DMS153 treated with DMSO at 0.1 percent for 48 hours (cell line): Measurements from ENCODE around the gene AKR1C1.
A peak's percentile ranks its signal among the peaks of the same experiment; 100 is the strongest.
"Not testable (repeated sequence)": the region's sequence is repeated elsewhere in the genome, so short reads cannot be mapped to it uniquely, and the experiment has no call there.

Experiments used
- DNase-seq: peaks from one replicate; lab custom pipeline; 2025; ENCODE audit not compliant: unreplicated experiment; lab: John Stamatoyannopoulos, UW

The AKR1C1 gene

DNA sequence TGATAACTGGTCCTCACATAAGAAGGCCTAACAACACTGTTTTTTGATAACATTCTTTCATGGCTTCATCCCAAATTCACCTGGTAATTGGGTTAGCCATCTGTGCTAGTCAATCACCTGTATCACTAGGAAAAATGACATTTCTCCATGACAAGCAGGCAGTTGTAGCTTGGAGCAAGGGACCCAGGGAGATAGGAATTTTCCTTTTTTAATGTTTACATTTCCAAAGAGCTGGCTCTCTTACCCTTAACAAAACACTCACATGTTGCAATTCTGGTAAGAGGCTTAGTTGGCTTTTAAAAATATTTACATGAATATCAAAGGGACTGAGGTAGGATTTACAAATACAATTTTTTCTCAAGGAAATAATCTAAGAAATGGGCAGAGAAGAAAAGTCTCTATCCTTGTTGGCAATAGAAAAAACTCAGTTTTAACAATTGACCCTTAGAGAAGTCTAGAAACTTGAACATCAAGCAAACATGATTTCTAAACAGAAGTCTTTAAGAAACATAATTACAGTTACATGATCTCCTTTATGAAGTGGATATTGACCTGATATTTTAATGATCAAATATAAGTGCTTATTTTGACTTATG, 16.1 kb upstream of the AKR1C1 start:
- no peak for DNase-seq

DNA sequence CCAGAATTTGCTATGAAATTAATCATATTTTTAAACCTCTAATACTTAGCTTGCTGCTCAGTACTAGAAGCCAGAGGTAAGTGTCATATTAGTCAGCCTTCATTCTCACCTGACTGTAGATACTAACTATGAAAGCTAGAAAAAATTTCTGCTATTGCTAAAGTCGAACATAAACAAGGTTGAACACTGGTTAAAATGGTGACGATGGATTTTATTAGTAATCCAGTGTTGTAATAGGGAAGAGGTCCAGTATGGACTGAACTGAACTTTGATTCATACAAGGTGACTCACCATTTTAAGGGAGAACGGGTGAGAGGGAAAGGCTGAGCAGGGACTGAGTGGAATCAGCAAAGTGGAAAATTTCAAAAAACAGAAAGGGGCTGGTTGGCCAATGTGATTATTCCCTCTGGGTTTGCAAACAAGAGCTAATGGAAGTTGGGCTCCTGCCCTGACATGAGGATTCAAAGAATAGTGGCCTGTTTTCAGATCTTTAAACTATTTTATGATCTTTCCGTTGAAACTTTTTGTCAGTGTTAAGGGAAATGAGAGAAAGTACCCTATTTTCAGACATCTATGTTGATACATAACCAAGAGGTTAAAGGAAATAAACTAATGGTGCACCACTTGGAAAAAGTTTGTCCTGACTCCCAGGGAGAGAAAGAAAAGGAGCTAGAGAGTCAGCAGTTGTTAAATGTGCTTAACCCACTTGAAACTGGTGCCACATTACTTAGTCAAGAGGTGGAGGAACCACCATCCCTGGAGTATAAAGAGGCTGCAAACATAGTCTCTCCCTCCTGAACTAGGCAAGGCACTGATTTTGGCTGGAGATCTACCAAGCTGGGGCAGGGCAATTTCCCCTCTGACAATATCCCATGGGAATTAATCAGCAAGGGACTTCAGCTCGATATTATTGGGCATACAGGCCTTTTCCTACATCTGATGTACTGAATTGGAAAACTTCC, 15.3 kb upstream of the AKR1C1 start:
- no peak for DNase-seq

DNA sequence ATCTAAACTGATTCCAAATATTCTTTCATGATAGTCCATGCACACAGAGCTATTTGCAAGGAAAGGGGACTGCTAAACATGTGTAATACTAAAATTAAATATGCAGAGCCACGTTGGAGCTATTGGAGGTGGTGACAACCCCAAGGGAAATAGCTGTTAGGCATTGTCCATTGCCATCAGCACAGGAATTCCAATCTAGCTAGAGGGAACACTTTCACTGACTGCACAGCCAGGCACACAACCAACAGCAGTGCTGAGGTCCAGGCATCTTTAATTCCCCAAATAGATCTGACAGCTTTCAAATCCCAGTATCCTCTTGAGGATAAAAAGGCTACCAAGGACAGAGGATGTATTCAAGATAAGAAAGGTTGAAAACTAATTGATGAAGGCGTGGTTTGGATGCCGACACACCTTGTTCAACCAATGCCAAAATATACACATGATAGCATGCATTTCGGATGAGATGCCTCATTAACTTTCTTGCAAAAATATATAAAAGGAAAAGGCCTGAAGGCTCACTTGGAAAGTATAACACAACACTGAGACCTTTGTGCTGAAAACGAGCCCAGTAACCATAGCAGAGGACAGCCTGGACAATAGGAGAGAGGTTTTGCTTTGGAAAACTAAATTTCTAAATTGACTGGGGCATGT, 11.6 kb upstream of the AKR1C1 start:
- DNase-seq: not testable (repeated sequence)

DNA sequence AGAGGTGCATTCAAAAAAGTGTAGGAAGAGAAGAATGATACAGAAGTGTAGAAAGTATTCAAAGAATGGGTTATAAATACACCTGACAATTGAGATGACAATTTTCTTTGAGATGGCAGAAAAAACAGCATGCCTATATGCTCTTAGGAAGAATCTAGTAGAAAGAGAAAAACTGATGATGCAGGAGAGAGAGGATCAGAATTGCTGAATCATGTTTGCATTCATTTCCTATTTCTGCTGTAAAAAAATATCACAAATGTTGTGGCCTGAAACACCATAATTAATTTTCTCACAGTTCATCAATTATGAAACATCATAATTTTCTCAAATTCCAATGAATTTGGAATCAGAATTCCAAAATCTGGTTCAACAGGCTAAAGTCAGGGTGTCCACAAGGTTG, 9.8 kb upstream of the AKR1C1 start:
- no peak for DNase-seq

DNA sequence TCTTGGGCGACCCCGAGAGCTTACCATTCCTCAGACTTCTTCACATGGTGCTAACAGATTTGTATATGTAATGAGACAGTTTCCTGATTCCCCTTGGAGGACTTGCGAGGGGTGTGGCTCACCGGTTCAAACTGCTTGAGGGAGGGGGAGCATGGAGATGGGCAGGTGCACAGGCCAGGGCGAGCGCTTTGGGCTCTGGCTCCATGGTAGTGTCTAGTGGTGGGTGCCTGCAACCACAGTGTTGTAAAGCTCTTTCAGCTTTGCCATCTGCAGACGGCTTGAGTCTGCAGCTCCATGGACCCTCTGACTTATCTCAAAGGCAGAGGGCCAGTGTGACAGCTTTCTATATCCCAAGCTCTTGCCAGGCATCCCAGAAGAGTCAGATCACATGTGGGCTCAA, 7.1 kb upstream of the AKR1C1 start:
- not testable (repeated sequence) for DNase-seq

DNA sequence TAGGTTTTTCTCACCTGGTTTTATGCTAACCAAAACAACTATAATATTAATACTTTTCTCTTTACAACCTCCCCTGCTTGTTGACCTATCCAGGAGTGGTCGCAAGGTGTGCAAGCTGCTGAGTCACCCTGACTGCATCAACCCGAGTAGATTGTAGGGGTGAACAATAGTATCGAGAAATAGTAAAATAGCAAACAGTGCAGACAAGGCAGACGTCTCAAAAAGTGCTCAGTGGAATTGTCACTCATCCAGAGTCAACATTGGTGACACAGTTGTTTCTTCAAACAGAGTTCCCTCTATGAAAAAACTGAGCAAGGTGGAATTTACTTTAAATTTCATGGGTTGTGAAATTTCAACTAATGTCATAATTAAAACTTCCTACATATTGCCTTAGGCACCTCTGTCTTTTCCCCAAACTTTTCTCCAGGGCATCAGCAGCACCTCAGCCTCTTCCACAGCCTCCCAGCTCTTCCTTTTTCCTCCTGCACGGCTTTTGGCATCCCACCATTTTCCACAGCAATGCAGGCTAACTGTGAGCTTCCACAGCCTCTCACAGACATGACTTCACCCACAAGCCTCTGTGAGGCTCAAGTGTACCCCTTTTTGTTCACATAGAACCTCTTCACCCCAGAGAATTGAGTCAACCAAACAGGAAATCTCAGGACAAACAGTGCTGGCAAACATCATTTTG, 6.1 kb upstream of the AKR1C1 start:
- not testable (repeated sequence) for DNase-seq

DNA sequence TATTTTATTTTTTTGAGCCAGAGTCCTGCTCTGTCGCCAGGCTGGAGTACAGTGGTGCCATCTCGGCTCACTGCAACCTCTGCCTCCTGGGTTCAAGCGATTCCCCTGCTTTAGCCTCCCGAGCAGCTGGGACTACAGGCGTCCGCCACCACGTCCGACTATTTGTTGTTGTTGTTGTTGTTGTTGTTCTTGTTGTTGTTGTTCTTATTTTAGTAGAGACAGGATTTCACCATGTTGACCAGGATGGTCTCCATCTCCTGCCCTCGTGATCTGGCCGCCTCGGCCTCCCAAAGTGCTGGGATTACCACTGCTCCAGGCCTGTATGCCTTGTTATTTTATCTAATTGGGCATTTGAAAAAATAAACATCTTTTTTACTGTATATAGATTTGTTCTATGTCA, 1.7 kb upstream of the AKR1C1 start:
- not testable (repeated sequence) for DNase-seq

DNA sequence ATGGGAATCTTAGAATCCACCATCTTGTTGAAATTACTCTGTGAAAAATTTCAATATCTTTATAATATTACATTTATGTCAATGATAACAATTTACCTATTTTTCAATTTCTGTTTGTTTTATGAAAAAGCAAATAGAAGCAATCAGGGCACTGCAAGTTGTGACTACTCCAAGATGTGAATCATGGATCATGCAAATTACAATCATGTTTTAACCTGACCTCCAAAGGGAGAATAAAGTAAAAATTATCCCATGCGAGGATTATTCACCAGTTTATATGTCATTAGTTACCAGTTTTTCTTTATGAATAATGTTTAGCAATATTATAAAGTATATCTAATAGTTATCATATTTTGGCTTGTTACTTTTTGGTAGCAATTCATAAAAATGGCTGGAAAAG, 907 bp upstream of the AKR1C1 start:
- not testable (repeated sequence) for DNase-seq

DNA sequence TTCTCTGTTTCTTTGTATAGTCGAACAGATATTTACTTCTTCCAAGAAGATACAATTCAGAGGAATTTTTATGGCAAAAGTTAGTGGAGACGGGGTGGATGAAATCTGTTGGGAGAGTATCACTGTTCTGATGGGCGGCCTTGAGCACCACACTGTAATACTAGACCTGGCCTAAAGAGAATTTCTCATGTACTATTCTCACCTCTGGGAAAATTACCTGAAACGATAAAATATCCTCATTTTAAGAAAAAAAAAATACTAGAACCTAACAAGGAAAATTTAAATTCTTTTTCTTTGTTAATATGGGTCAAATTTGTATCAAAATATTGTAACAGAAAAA, 570 bp downstream of the AKR1C1 start:
- not testable (repeated sequence) for DNase-seq

DNA sequence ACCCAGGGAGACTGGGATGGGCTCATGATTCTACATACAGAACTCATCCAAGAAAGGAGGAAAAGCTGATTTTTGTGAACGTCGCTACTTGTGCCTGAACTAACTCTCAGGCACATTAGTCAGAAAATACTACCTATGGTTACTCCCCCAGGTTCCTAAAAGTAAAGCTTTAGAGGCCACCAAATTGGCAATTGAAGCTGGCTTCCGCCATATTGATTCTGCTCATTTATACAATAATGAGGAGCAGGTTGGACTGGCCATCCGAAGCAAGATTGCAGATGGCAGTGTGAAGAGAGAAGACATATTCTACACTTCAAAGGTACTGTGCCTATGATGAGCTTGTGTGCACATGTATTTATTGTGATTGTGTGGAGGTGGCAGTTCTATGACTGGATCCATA, 2.5 kb downstream of the AKR1C1 start:
- not testable (repeated sequence) for DNase-seq

DNA sequence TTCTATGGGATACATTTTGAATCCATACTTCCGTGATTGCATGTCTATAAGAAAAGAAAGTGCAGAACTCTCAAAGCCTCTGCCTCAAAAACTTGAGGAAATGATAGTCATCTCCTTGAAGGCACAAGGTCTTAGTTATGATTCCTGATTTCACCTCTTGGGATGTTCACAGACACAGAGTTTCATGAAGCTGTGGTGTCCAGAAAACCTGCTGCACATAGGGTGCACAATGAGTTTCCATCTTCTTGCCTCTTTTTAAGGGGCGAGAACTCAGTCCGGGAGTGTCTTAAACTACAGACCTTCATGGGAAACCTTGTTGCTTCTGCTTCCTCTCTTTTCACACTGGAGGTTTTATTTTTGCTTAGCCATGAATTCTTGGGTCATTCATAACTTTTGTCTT, 4.0 kb downstream of the AKR1C1 start:
- DNase-seq: not testable (repeated sequence)

DNA sequence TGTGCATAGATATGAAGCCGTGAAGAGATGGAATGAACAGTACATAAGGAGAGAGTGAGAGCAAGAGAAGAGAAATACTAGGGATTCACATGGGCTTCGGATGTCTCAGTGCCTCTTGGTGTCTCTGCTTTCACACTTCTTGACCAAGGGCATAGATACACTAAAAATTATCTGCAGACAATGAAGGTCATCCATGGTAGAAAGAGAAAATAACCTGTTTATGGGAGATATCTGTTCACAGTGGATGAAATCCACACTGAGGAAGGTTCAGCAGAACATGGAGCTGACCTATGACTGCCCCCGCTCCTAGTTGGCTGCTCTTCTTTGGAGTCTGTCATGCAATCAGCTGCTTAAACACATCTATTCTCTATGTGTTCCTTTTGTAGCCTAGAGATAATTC, 6.1 kb downstream of the AKR1C1 start:
- not testable (repeated sequence) for DNase-seq

DNA sequence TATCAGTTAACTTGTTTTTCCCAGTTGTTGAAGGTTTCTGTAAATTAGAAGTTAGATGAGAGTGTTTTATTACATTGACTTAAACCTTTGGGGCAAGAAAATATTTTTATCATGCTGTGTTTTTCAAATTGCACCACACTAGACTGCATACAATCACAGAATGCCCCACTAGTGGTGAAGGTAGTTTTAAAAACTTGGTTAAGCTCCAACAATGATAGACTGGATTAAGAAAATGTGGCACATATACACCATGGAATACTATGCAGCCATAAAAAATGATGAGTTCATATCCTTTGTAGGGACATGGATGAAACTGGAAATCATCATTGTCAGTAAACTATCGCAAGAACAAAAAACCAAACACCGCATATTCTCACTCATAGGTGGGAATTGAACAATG, 7.1 kb downstream of the AKR1C1 start:
- not testable (repeated sequence) for DNase-seq

DNA sequence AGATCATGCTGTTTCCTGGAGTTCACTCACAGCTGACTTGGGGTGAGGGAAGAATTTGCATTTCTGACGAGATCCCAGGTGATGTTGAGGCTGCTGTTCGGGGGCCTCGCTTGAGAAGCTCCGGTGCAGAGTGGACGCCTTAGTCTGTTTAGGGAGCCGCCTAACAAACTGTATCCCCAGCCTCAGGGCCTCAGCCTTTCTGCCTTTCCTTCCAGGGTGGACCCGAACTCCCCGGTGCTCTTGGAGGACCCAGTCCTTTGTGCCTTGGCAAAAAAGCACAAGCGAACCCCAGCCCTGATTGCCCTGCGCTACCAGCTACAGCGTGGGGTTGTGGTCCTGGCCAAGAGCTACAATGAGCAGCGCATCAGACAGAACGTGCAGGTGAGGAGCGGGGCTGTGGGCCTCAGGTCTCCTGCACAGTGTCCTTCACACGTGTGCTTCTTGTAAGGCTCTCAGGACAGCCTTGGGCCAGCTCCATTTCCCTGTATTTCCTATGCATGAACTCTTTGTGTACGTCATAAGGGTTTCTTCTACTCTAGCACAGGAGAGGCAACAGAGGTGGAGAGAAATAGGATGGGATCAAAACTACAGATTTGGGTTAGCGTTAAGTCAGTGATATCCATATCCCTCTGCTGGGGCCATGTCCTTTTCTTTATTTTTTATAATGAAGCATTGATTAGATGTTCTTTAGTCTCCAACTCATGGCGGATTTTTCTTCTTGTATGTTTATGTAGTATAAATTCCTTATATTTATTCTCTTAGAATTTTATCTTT, 9.3 kb downstream of the AKR1C1 start:
- DNase-seq: not testable (repeated sequence)

DNA sequence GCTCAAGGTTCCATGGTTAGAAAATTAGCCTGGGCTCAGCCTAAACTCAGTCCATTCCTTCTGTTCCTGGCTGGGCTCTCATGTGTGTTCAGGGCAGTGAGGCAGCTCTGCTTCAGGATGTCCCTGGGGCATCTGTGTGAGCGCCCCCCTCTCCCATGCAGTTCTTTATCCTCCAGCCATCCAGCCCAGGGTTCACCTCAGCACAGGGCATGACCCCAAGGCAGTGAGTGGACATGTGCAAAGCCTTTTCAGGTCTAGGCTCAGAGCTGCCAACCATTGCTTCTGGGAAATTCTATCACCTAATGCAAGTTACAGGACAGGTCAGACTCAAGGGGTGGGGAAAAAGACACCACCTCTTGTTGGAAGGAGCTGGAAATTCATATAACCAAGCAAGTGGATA, 10.1 kb downstream of the AKR1C1 start:
- not testable (repeated sequence) for DNase-seq

DNA sequence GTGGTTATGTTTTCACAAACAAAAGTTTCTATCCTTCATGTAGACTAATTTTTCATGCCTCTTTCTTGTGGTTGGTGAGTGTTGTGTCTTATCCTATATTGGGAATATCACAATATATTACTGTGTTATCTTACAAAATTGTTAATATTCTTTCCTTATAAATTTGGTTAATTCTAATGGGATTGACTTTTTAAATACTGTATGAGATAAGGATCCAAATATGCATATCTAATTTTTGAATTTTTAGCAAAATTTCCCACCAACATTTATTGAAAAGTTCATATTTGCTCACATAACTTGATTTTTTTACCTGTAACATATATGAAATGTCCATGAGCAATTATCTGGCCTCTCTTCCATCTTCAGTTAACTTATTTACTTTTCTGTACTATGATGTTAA, 11.2 kb downstream of the AKR1C1 start:
- not testable (repeated sequence) for DNase-seq

DNA sequence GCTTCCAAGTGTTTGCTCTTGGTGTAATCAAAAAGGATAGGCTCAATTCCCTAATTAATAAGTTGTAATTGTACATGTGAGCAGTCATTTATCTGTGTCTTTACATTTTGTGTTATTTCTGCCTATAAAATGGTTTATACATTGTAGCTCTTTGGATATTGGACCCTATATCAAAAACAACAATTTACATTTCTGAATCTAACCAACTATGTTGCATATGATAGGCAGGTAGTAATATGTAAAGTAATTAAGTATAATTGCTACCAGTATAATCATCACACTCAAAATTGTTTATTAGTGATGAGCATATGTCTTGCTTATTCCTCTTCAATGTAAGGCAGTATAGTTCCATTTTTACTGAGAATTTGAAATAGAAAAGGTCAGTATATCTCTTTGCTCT, 13.8 kb downstream of the AKR1C1 start:
- no peak for DNase-seq

DNA sequence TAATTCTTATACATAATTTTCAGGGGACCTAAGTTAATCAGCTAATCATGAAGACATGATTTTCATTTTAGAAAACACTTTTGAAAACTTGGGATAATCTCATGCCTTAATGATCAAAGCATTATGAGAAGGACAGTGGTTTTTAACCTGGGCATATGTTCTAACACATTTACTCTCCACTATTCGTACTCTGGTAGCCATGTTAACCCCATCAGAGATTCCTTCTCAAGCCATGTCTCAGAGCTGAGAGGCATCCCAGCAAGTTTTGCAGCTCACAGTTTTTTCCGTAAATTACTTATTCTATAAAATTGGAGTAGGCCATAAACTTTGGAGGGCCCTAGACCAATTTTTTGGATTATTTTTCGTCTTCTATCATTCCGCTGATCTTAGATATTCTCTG, 15.7 kb downstream of the AKR1C1 start:
- no peak for DNase-seq

DNA sequence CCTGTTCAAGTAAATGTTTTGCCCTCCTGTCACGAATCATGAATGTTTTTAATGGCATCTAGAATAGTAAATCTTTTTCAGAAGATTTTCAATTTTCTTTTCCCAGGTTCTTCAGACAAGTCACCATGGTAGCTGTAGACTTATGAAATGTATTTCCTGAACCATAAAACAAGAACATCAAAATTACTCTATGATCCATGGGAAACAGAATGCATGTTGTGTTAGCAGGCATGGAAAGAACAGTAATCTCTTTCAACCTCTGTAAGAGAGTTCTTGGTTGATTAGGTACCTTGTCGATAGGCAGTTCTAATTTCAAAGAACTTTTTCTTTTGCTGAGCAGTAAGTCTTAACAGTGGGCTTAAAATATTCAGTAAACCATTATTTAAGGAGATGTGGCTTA, 17.6 kb downstream of the AKR1C1 start:
- no peak for DNase-seq

DNA sequence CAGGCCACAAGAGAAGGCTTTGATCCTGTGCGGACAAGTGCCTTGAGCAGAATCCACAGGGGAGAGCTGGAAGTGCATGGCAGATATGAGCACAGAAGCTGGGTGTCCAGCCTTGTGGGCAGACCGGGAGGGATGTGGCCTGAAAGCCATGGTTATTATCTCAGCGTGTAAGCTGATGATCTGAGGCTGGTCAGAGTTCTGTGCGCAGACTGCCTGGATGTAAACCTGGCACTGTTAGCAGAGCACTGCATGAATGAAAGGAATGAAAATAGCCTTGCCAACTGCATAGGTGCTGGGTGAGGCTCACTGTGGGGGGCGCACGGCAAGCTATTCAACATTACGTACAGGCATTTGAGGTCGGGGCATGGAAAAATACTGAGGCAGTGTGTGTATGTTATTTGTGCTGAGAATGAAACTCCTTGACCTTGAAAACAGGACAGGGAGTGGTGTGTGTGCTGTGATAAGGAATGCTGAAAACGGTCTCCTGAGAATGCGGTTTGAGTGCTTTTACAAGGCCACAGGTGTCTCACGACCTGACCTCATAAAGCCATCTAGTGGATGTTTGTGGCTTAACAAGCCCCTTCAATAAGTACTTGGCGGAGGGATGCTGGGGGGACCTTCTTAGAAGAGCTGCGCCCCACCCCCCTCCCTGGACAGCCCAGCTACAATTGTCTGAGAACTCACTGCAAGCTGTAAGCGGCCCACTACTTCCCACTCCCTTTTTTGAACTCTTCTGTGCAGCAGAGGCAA, 18.7 kb downstream of the AKR1C1 start:
- peak; percentile 0 for DNase-seq
